Neural cell (in vitro differentiated cells): ENCODE measurements around the gene ATG4D.

Experiments used
- EZH2 ChIP-seq: fragments of 200-600, 300-800 bp; shearing (Covaris generic), sonication (generic); IDR thresholded peaks from 2 replicates; pipeline ENCODE4 v1.6.1; 2014; ENCODE audit warnings: antibody characterized with exemption, low read length, borderline replicate concordance, mild to moderate bottlenecking; ENCODE audit not compliant: insufficient read depth, poor library complexity, severe bottlenecking
- TAF1 ChIP-seq: IDR thresholded peaks from 2 replicates; pipeline ENCODE4 v1.6.1; 2012; ENCODE audit warnings: low read depth
- TF ChIP-seq, protein P1 (sequence below): fragments of 450-650 bp; IDR thresholded peaks from 2 replicates; pipeline ENCODE4 v1.5.1; 2014; ENCODE audit warnings: antibody characterized with exemption, mild to moderate bottlenecking, moderate library complexity; ENCODE audit not compliant: poor library complexity, severe bottlenecking

DNA sequence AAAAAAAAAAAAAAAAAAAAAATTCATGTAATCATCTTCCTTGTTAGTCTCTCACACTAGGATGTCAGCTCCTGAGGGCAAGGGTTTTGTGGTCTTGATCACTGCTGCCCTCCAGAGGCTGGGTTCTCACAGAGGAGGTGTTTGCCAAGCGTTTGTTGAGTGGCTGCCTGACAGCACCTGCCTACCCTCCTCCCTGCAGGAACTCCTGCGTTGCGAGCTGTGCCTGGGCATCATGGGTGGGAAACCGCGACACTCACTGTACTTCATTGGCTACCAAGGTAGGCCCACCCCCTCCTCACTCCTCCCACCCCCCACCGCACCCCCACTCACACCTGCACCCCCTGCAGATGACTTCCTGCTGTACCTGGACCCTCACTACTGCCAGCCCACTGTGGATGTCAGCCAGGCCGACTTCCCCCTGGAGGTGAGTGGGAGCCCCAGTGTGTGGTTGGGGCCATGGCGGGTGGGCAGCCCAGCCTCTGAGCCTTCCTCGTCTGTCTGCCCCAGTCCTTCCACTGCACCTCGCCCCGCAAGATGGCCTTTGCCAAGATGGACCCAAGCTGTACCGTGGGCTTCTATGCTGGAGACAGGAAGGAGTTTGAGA lies 8.1 kb downstream of the ATG4D start:
- TF ChIP-seq EZH2 = no peak
- TF ChIP-seq, protein P1, sequence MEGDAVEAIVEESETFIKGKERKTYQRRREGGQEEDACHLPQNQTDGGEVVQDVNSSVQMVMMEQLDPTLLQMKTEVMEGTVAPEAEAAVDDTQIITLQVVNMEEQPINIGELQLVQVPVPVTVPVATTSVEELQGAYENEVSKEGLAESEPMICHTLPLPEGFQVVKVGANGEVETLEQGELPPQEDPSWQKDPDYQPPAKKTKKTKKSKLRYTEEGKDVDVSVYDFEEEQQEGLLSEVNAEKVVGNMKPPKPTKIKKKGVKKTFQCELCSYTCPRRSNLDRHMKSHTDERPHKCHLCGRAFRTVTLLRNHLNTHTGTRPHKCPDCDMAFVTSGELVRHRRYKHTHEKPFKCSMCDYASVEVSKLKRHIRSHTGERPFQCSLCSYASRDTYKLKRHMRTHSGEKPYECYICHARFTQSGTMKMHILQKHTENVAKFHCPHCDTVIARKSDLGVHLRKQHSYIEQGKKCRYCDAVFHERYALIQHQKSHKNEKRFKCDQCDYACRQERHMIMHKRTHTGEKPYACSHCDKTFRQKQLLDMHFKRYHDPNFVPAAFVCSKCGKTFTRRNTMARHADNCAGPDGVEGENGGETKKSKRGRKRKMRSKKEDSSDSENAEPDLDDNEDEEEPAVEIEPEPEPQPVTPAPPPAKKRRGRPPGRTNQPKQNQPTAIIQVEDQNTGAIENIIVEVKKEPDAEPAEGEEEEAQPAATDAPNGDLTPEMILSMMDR = no peak
- no peak for TF ChIP-seq TAF1
